K562 (cell line): ENCODE data around the gene KCNIP2. TPM values are rescaled to one million over a fixed set of nuclear protein-coding genes. Genes with fewer than 3 reads are reported as not detected.

Source experiments
- ATAC-seq: fragments of 200-7000 bp; cut with Tn5 transposase; 3 replicates; pipeline ENCODE4 v1.9.1; 2020; ENCODE audit warnings: moderate library complexity
- BruUV-seq: library from RNA; stranded (reverse); fragments of 400-500 nt; replicated peaks from 2 replicates; lab custom pipeline; 2021; lab: Mats Ljungman, UMichigan
- CTCF ChIA-PET: fragments of 300-600 bp; formaldehyde crosslinking; extraction: SDS; loops from one replicate; lab custom pipeline; 2021; ENCODE audit warnings: low intra/inter-chr PET ratio; lab: Yijun Ruan, JAX
- POLR2A ChIA-PET: fragments of 300-600, 350-650 bp; sonication (Branson Sonifier 250); formaldehyde crosslinking; extraction: SDS; loops from one replicate; lab custom pipeline; 2021; ENCODE audit warnings: antibody characterized with exemption, inconsistent platforms; lab: Yijun Ruan, JAX
- DNase-seq, 4 experiments: peaks; one replicate each; pipeline versions ENCODE4 v3.0.0 to v3.0.0-alpha.2; 2011 to 2018; ENCODE audit warnings: low spot score in 3 of 4, mixed read lengths in 3 of 4; ENCODE audit errors: extremely low read depth in 1 of 4
- FAIRE-seq: peaks from 2 replicates; lab custom pipeline; 2011; peaks lifted over from hg19 to GRCh38; lab: Jason Lieb, UNC
- H2AFZ ChIP-seq: 2 replicates; pipeline ENCODE4 v1.6.0; 2011; ENCODE audit warnings: low read depth, low read length, control low read depth, inconsistent platforms
- H3K27ac ChIP-seq: fragments of 200-600 bp; 3 replicates; pipeline ENCODE4 v1.8.0; 2011; ENCODE audit warnings: low read depth, mild to moderate bottlenecking, control low read depth, inconsistent platforms, low read length, moderate library complexity, mixed read lengths; ENCODE audit errors: extremely low read depth
- H3K27me3 ChIP-seq, 2 experiments: fragments of 300-600 bp in 1 of 2; 2 replicates in 1 of 2; 3 replicates in 1 of 2; pipeline versions ENCODE4 v1.6.0 to v1.8.0; 2011; ENCODE audit warnings: inconsistent platforms in 2 of 2, low read length in 2 of 2, mild to moderate bottlenecking in 1 of 2, mixed read lengths in 1 of 2, moderate library complexity in 1 of 2; ENCODE audit not compliant: control insufficient read depth in 2 of 2, insufficient read depth in 2 of 2
- H3K36me3 ChIP-seq: fragments of 300-600 bp; 3 replicates; pipeline ENCODE4 v1.8.0; 2011; ENCODE audit warnings: mild to moderate bottlenecking, low read length, inconsistent platforms; ENCODE audit not compliant: control insufficient read depth, insufficient read depth
- H3K4me1 ChIP-seq, 2 experiments: fragments of 200-600 bp in 1 of 2; replicated peaks in 1 of 2; 2 replicates in 1 of 2; 3 replicates in 1 of 2; pipeline versions ENCODE4 v1.5.1 to v1.8.0; 2011; ENCODE audit warnings: inconsistent platforms in 2 of 2, low read length in 2 of 2, mild to moderate bottlenecking in 1 of 2, mixed read lengths in 1 of 2, moderate library complexity in 1 of 2; ENCODE audit not compliant: control insufficient read depth in 2 of 2, insufficient read depth in 2 of 2
- H3K4me2 ChIP-seq: 2 replicates; pipeline ENCODE4 v1.6.1; 2011; ENCODE audit warnings: low read length, control low read depth, inconsistent platforms, mixed read lengths; ENCODE audit not compliant: insufficient read depth
- H3K4me3 ChIP-seq: fragments of 200-600 bp; sonication (generic), shearing (Covaris generic); 2 replicates; pipeline ENCODE4 v1.5.1; 2016; ENCODE audit warnings: control low read depth, inconsistent platforms
- H3K79me2 ChIP-seq: fragments of 200-600 bp; 3 replicates; pipeline ENCODE4 v1.8.0; 2011; ENCODE audit warnings: low read length, inconsistent platforms; ENCODE audit not compliant: control insufficient read depth, insufficient read depth
- H3K9ac ChIP-seq, 2 experiments: 2 replicates each; pipeline versions ENCODE4 v1.6.0 to v1.6.1; 2011; ENCODE audit warnings: low read depth in 2 of 2, low read length in 2 of 2, control low read depth in 1 of 2, inconsistent platforms in 1 of 2, mild to moderate bottlenecking in 1 of 2, mixed read lengths in 1 of 2; ENCODE audit not compliant: insufficient read depth in 1 of 2
- H3K9me1 ChIP-seq: one replicate; pipeline ENCODE4 v1.6.0; 2011; ENCODE audit warnings: inconsistent platforms, mild to moderate bottlenecking, low read length, moderate library complexity; ENCODE audit not compliant: control insufficient read depth, insufficient read depth
- H3K9me3 ChIP-seq: replicated peaks from 2 replicates; pipeline ENCODE4 v1.5.1; 2011; ENCODE audit warnings: low read depth, low read length, inconsistent platforms; ENCODE audit not compliant: control insufficient read depth, insufficient read depth
- H4K20me1 ChIP-seq: replicated peaks from 2 replicates; pipeline ENCODE4 v1.6.1; 2011; ENCODE audit warnings: low read length, inconsistent platforms, mixed read lengths; ENCODE audit not compliant: control insufficient read depth, insufficient read depth
- KAT2B ChIP-seq: IDR thresholded peaks from one replicate; pipeline ENCODE4 v1.6.1; 2012; ENCODE audit warnings: low read depth, mild to moderate bottlenecking, control low read depth, inconsistent platforms, low read length, moderate library complexity
- NKRF ChIP-seq: fragments of 450-650 bp; IDR thresholded peaks from 2 replicates; pipeline ENCODE4 v1.6.1; 2016; ENCODE audit warnings: borderline replicate concordance
- RERE ChIP-seq: sonication (generic); formaldehyde crosslinking; IDR thresholded peaks from 2 replicates; pipeline ENCODE4 v1.8.0; 2023; ENCODE audit warnings: missing genetic modification reagents, mild to moderate bottlenecking, borderline replicate concordance
- RNF2 ChIP-seq: sonication (generic); IDR thresholded peaks from 2 replicates; pipeline ENCODE4 v1.6.1; 2016
- SMAD4 ChIP-seq: fragments of 250-450 bp; sonication (Bioruptor Pico); conservative IDR thresholded peaks from 2 replicates; pipeline ENCODE4 v1.8.0; 2021; ENCODE audit warnings: inconsistent platforms, mild to moderate bottlenecking, moderate library complexity
- SRSF1 ChIP-seq: fragments of 200-400 bp; formaldehyde crosslinking; IDR thresholded peaks from 2 replicates; pipeline ENCODE4 v1.6.1; 2017; ENCODE audit warnings: mild to moderate bottlenecking, low read depth, low read length, moderate library complexity
- SRSF9 ChIP-seq: fragments of 200-400 bp; formaldehyde crosslinking; IDR thresholded peaks from 2 replicates; pipeline ENCODE4 v1.6.1; 2017; ENCODE audit warnings: low read depth, low read length, borderline replicate concordance
- ZBTB8A ChIP-seq: fragments of 450-650 bp; IDR thresholded peaks from 2 replicates; pipeline ENCODE4 v1.6.1; 2018; ENCODE audit warnings: mild to moderate bottlenecking, moderate library complexity; ENCODE audit not compliant: partially characterized antibody
- ZNF133 ChIP-seq: fragments of 250-450 bp; sonication (Bioruptor Pico); IDR thresholded peaks from 2 replicates; pipeline ENCODE4 v1.4.0; 2020; ENCODE audit warnings: mild to moderate bottlenecking
- ZNF239 ChIP-seq: fragments of 250-450 bp; sonication (Bioruptor Pico); IDR thresholded peaks from 2 replicates; pipeline ENCODE4 v1.4.0; 2020; ENCODE audit warnings: mild to moderate bottlenecking
- ZNF277 ChIP-seq: fragments of 250-450 bp; sonication (Bioruptor Pico); IDR thresholded peaks from 2 replicates; pipeline ENCODE4 v1.8.0; 2022; ENCODE audit warnings: inconsistent platforms, mild to moderate bottlenecking, moderate library complexity, borderline replicate concordance
- ZNF644 ChIP-seq: fragments of 200-800 bp; sonication (Bioruptor generic); IDR thresholded peaks from 2 replicates; pipeline ENCODE4 v1.6.1; 2016; ENCODE audit warnings: low read depth, missing genetic modification characterization, missing compliant biosample characterization
- WGBS: fragments of 100-300 bp; shearing (Covaris generic); methylation state at CpG from one replicate; pipeline ENCODE4 v1.1.6; 2016; ENCODE audit warnings: low coverage, mixed read lengths; ENCODE audit not compliant: insufficient coverage; ENCODE audit errors: missing lambda C conversion rate; 5-methylcytosine and 5-hydroxymethylcytosine counted together
- in situ Hi-C: fragments of 300-500 bp; cut with MboI; formaldehyde crosslinking; loops from 4 replicates; pipeline ENCODE4 v1.15.0; 2018; ENCODE audit warnings: inconsistent platforms, mixed read lengths
- intact Hi-C: fragments of 100-400 bp; cut with micrococcal nuclease; formaldehyde crosslinking; loops from 2 replicates; pipeline ENCODE4 v1.14.2; 2022
- polyA plus RNA-seq, 8 experiments: library from polyadenylated mRNA; depleted of rRNA in 4 of 8; stranded (reverse) in 5 of 8; unstranded in 3 of 8; fragments of >200 nt; fragmentation: Nextera tagmentation in 2 of 8; fragmentation: Illumina TruSeq in 1 of 8; extraction: Ambion mirVana in 2 of 8; extraction: Trizol in 1 of 8; gene quantifications; 2 replicates each; pipeline versions ENCODE4 v1.2.1 to v1.2.3, GENCODE V29; 2011 to 2014; ENCODE audit warnings: inconsistent platforms in 1 of 8, missing spikeins in 1 of 8
- total RNA-seq, 7 experiments: library from RNA; depleted of rRNA in 6 of 7; stranded (reverse); fragments of >200 nt in 6 of 7; fragmentation: Illumina TruSeq in 2 of 7; extraction: Trizol in 2 of 7; gene quantifications; 2 replicates each; pipeline versions ENCODE4 v1.2.1 to v1.2.3, GENCODE V29; 2011 to 2021; ENCODE audit warnings: low replicate concordance in 1 of 7
- TF ChIP-seq, protein P1 (sequence below): IDR thresholded peaks from 2 replicates; pipeline ENCODE4 v1.6.1; 2016; ENCODE audit warnings: missing genetic modification characterization, missing compliant biosample characterization

Gene KCNIP2
- total and polyA plus RNA-seq, 9 of the 15 experiments (the other 6 are each of a cell fraction or from before 2014, with no cell fraction given): 2.5 to 7.6 (median 4.1) TPM

DNA sequence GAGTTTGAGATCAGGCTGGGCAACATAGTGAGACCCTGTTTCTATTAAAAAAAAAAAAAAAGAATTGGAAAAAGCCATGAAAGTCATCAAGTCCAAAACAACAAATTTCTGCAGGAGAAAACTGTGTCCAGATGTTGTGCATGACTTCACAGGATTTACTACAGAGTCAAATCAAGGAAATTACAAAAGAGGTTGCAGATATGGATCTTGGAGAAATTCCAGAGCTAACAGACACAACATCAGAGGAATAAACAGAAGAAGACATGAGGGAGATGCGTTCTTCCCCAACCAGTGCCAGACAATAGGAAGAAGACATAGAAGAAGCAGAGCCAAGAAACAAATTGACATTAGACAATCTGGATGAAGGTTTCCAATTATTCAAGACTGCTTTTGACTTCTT is 24.3 kb upstream of the KCNIP2 start:
- FAIRE-seq (no peak), ATAC-seq (no peak), DNase-seq (no peak)
- Histone ChIP-seq H3K27me3 (no peaks in the 10 kb centered on the region), H3K36me3 (no peaks in the 10 kb centered on the region), H4K20me1 (no peaks in the 10 kb centered on the region), H3K27ac (no peak overlapping the region), H3K9me3 (no peaks in the 10 kb centered on the region), H3K79me2 (no peaks in the 10 kb centered on the region), H2AFZ (no peak overlapping the region), H3K4me3 (no peak overlapping the region), H3K9ac (no peak overlapping the region), H3K9me1 (no peaks in the 10 kb centered on the region), H3K4me2 (no peak overlapping the region), H3K4me1 (no peaks in the 10 kb centered on the region)
- in situ Hi-C loops: no loop called here
- intact Hi-C loops: no loop called here
- POLR2A ChIA-PET: no interaction called here
- WGBS: no CpG with 5 or more reads among the region's 1 CpG
- no TSS peak for BruUV-seq
- CTCF ChIA-PET: no interaction called here
- TF ChIP-seq ZNF133 (no peak), ZNF239 (no peak), RNF2 (no peak), ZNF644 (tag) (no peak), ZNF277 (no peak), SMAD4 (CRISPR knock-in tag) (no peak), KAT2B (no peak), NKRF (no peak), ZBTB8A (no peak), SRSF9 (no peak), RERE (no peak), SRSF1 (no peak)
- TF ChIP-seq, protein P1, sequence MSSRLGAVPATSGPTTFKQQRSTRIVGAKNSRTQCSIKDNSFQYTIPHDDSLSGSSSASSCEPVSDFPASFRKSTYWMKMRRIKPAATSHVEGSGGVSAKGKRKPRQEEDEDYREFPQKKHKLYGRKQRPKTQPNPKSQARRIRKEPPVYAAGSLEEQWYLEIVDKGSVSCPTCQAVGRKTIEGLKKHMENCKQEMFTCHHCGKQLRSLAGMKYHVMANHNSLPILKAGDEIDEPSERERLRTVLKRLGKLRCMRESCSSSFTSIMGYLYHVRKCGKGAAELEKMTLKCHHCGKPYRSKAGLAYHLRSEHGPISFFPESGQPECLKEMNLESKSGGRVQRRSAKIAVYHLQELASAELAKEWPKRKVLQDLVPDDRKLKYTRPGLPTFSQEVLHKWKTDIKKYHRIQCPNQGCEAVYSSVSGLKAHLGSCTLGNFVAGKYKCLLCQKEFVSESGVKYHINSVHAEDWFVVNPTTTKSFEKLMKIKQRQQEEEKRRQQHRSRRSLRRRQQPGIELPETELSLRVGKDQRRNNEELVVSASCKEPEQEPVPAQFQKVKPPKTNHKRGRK (tag): no peak
